MM.1S (cell line): ENCODE measurements around the gene PPIF.

Experiments
- DNase-seq: peaks from one replicate; pipeline ENCODE4 v3.0.0-alpha.2; 2015
- H2AFZ ChIP-seq: fragments of 300-600 bp; sonication (generic); 2 replicates; pipeline ENCODE4 v1.6.0; 2016; ENCODE audit warnings: antibody characterized with exemption, low read length
- H3F3A ChIP-seq: fragments of 300-600 bp; sonication (generic); 2 replicates; pipeline ENCODE4 v1.6.1; 2016; ENCODE audit warnings: mild to moderate bottlenecking, antibody characterized with exemption, low read length, moderate library complexity, mixed read lengths; ENCODE audit not compliant: insufficient read depth
- H3K27ac ChIP-seq: fragments of 300-600 bp; sonication (generic); 2 replicates; pipeline ENCODE4 v1.5.1; 2016; ENCODE audit warnings: mild to moderate bottlenecking, low read length
- H3K27me3 ChIP-seq: fragments of 300-600 bp; sonication (generic); replicated peaks from 2 replicates; pipeline ENCODE4 v1.6.0; 2016; ENCODE audit warnings: low read length; ENCODE audit not compliant: insufficient read depth
- H3K36me3 ChIP-seq: fragments of 300-600 bp; sonication (generic); replicated peaks from 2 replicates; pipeline ENCODE4 v1.6.1; 2016; ENCODE audit warnings: mild to moderate bottlenecking, low read length, mixed read lengths; ENCODE audit not compliant: insufficient read depth
- H3K4me1 ChIP-seq: fragments of 300-600 bp; sonication (generic); 2 replicates; pipeline ENCODE4 v1.6.1; 2016; ENCODE audit warnings: low read length, mixed read lengths
- H3K4me2 ChIP-seq: fragments of 300-600 bp; sonication (generic); 2 replicates; pipeline ENCODE4 v1.6.0; 2016; ENCODE audit warnings: low read depth, low read length
- H3K4me3 ChIP-seq: fragments of 300-600 bp; sonication (generic); 2 replicates; pipeline ENCODE4 v1.5.1; 2016; ENCODE audit warnings: low read length, mixed read lengths
- H3K79me2 ChIP-seq: fragments of 300-600 bp; sonication (generic); 2 replicates; pipeline ENCODE4 v1.6.1; 2016; ENCODE audit warnings: mixed run types, low read length, mixed read lengths
- H3K9ac ChIP-seq: fragments of 300-600 bp; sonication (generic); 2 replicates; pipeline ENCODE4 v1.6.1; 2016; ENCODE audit warnings: low read length, mixed read lengths
- H3K9me2 ChIP-seq: fragments of 300-600 bp; sonication (generic); replicated peaks from 2 replicates; pipeline ENCODE4 v1.6.1; 2016; ENCODE audit warnings: mild to moderate bottlenecking, low read length, mixed read lengths; ENCODE audit not compliant: insufficient read depth
- H3K9me3 ChIP-seq: fragments of 300-600 bp; sonication (generic); replicated peaks from 2 replicates; pipeline ENCODE4 v1.6.1; 2016; ENCODE audit warnings: mild to moderate bottlenecking, low read length, mixed read lengths; ENCODE audit not compliant: insufficient read depth
- H4K20me1 ChIP-seq: fragments of 300-600 bp; sonication (generic); 2 replicates; pipeline ENCODE4 v1.6.1; 2016; ENCODE audit warnings: mild to moderate bottlenecking, low read length, moderate library complexity, mixed read lengths; ENCODE audit not compliant: insufficient read depth
- EZH2 ChIP-seq: fragments of 300-600 bp; sonication (generic); optimal IDR thresholded peaks from 2 replicates; pipeline ENCODE3; 2017; ENCODE audit warnings: low read depth, mild to moderate bottlenecking, antibody characterized with exemption, low read length, mixed read lengths
- EZH2phosphoT487 ChIP-seq: fragments of 300-600 bp; sonication (generic); IDR thresholded peaks from 2 replicates; pipeline ENCODE4 v1.6.1; 2018; ENCODE audit warnings: antibody characterized with exemption, low read length
- TF ChIP-seq, protein P1 (sequence below): fragments of 300-600 bp; sonication (generic); IDR thresholded peaks from 2 replicates; pipeline ENCODE4 v1.5.1; 2016; ENCODE audit warnings: antibody characterized with exemption, low read length, mixed read lengths

The PPIF gene

GRCh38 chr10:79374312-79375191, 27.3 kb downstream of the PPIF start:
- Histone ChIP-seq H2AFZ (no peak overlapping the region), H3K79me2 (no peaks in the 10 kb centered on the region), H3K9me2 (no peaks in the 10 kb centered on the region), H3K9ac (no peak overlapping the region), H3K9me3 (no peaks in the 10 kb centered on the region), H3K27me3 (no peaks in the 10 kb centered on the region), H3K4me3 (no peak overlapping the region), H3K36me3 (no peaks in the 10 kb centered on the region), H3K4me2 (no peak overlapping the region), H4K20me1 (no peaks in the 10 kb centered on the region), H3K4me1 (peaks cover 12% of the 10 kb centered on the region), H3F3A (no peaks in the 10 kb centered on the region), H3K27ac (no peak overlapping the region)
- peak; percentile 69 for DNase-seq
- TF ChIP-seq EZH2phosphoT487 (no peak), EZH2 (no peak)
- TF ChIP-seq, protein P1, sequence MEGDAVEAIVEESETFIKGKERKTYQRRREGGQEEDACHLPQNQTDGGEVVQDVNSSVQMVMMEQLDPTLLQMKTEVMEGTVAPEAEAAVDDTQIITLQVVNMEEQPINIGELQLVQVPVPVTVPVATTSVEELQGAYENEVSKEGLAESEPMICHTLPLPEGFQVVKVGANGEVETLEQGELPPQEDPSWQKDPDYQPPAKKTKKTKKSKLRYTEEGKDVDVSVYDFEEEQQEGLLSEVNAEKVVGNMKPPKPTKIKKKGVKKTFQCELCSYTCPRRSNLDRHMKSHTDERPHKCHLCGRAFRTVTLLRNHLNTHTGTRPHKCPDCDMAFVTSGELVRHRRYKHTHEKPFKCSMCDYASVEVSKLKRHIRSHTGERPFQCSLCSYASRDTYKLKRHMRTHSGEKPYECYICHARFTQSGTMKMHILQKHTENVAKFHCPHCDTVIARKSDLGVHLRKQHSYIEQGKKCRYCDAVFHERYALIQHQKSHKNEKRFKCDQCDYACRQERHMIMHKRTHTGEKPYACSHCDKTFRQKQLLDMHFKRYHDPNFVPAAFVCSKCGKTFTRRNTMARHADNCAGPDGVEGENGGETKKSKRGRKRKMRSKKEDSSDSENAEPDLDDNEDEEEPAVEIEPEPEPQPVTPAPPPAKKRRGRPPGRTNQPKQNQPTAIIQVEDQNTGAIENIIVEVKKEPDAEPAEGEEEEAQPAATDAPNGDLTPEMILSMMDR, result peak; percentile 95

DNA sequence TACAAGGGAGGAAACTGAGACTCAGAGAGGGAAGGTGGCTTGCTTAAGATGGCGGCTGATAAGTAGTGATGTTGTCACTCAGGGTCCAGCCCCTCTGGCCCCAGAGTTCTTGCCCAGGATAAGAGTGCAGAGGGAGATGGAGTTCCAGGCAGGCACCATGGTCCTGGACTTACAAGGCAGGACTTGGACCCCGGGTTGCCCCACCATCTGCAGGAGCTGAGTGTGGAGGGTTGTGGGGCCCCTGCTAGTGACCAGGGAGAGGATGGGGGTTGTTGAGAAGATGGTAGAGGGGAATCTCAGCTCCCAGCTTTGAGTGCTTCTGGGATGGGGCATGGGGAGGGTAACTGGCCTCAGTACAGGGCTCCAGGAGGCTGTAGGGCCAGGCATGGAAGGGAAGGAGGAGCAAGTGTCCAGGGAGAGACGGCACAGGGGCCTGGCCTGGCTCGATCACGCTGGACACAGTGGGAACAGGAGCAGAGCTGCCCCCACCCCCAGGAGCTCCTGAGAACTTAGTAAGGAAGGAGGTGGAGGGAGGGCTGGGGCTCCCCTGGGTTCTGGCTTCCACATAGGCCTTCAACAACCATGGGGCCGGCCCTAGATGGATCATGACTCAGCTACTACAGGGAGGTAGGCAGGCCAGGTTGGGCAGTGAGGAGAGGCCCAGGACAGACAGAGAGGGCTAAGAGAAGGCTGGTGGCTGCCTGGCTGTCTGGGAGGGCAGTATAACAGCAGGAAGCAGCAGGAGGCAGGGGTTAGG, 28.2 kb downstream of the PPIF start:
- H3F3A ChIP-seq, result no peaks in the 10 kb centered on the region
- no peak overlapping the region for H2AFZ ChIP-seq
- no peak overlapping the region for H3K9ac ChIP-seq
- H3K9me2 ChIP-seq, result no peaks in the 10 kb centered on the region
- no peaks in the 10 kb centered on the region for H4K20me1 ChIP-seq
- H3K79me2 ChIP-seq, result no peaks in the 10 kb centered on the region
- no peak for DNase-seq
- peaks cover 12% of the 10 kb centered on the region for H3K4me1 ChIP-seq
- H3K4me3 ChIP-seq, result no peak overlapping the region
- no peaks in the 10 kb centered on the region for H3K36me3 ChIP-seq
- TF ChIP-seq EZH2 (no peak), EZH2phosphoT487 (no peak)
- TF ChIP-seq, protein P1, result no peak
- H3K4me2 ChIP-seq, result no peak overlapping the region
- no peaks in the 10 kb centered on the region for H3K9me3 ChIP-seq
- H3K27ac ChIP-seq, result no peak overlapping the region
- no peaks in the 10 kb centered on the region for H3K27me3 ChIP-seq

GRCh38 chr10:79376078-79376628, 28.9 kb downstream of the PPIF start:
- Histone ChIP-seq H2AFZ (no peak overlapping the region), H3K27ac (no peak overlapping the region), H3K27me3 (no peaks in the 10 kb centered on the region), H3K79me2 (no peaks in the 10 kb centered on the region), H3K9me3 (no peaks in the 10 kb centered on the region), H3K4me3 (no peak overlapping the region), H4K20me1 (no peaks in the 10 kb centered on the region), H3K4me2 (no peak overlapping the region), H3K9ac (no peak overlapping the region), H3K4me1 (peaks cover 12% of the 10 kb centered on the region), H3F3A (no peaks in the 10 kb centered on the region), H3K36me3 (no peaks in the 10 kb centered on the region), H3K9me2 (no peaks in the 10 kb centered on the region)
- no peak for DNase-seq
- TF ChIP-seq EZH2phosphoT487 (no peak), EZH2 (no peak)
- TF ChIP-seq, protein P1, result no peak
